ENCODE data around the gene IRF2BPL. TPM values are rescaled to one million over a fixed set of nuclear protein-coding genes. Genes with fewer than 3 reads are reported as not detected.

IRF2BPL gene
- total and polyA plus RNA-seq, 2 donors from 2014 or later: 15.7 to 97.1 TPM

GRCh38 chr14:77052281-77053044 is 24.0 kb upstream of the IRF2BPL start:
- intact Hi-C loops (cut with DNase I): loop anchor here (5.0 kb wide), 1 partner anchor 140 kb away; no protein-coding TSS in a partner anchor
- no peak overlapping the region for H3K9ac ChIP-seq (ENCODE audit: low read length in 3 of 3)
- H3K27ac ChIP-seq (ENCODE audit: low read depth in 2 of 2, low read length in 2 of 2): no peak overlapping the region
- no peaks in the 10 kb centered on the region for H3K27me3 ChIP-seq (ENCODE audit: control insufficient read depth, insufficient read depth, low read length)
- no peaks in the 10 kb centered on the region for H3K36me3 ChIP-seq (ENCODE audit: control insufficient read depth in 2 of 3, insufficient read depth in 3 of 3, low read length in 3 of 3)
- DNase-seq (peak in 1 of 5 donors; percentile 28), FAIRE-seq (no peak)
- TF ChIP-seq CTCF (IDR thresholded peaks at IDR 0.05; ENCODE audit: borderline replicate concordance, extremely low read depth, insufficient read depth): no peak
- H3K4me1 ChIP-seq (ENCODE audit: control insufficient read depth in 2 of 3, insufficient read depth in 2 of 3, low read depth in 1 of 3, low read length in 3 of 3): peaks cover 0 to 3% (median 0%) of the 10 kb centered on the region in 3 donors
- H3K4me3 ChIP-seq (ENCODE audit: low read length in 3 of 3): no peak overlapping the region
- no peaks in the 10 kb centered on the region for H3K9me3 ChIP-seq (ENCODE audit: control insufficient read depth in 2 of 3, insufficient read depth in 1 of 3, low read length in 3 of 3)

- no peaks in the 10 kb centered on the region for H3K9me3 ChIP-seq (ENCODE audit: control insufficient read depth in 2 of 3, insufficient read depth in 1 of 3, low read length in 3 of 3)
- no peaks in the 10 kb centered on the region for H3K36me3 ChIP-seq (ENCODE audit: control insufficient read depth in 2 of 3, insufficient read depth in 3 of 3, low read length in 3 of 3)
- H3K27me3 ChIP-seq (ENCODE audit: control insufficient read depth, insufficient read depth, low read length): no peaks in the 10 kb centered on the region
- no peak for TF ChIP-seq CTCF (IDR thresholded peaks at IDR 0.05; ENCODE audit: borderline replicate concordance, extremely low read depth, insufficient read depth)
- no peak overlapping the region for H3K9ac ChIP-seq (ENCODE audit: low read length in 3 of 3)
- DNase-seq (peak in 2 of 5 donors; percentile 45 to 84), FAIRE-seq (no peak)
- H3K4me1 ChIP-seq (ENCODE audit: control insufficient read depth in 2 of 3, insufficient read depth in 2 of 3, low read depth in 1 of 3, low read length in 3 of 3): peaks cover 0 to 10% (median 9%) of the 10 kb centered on the region in 3 donors
- no peak overlapping the region for H3K4me3 ChIP-seq (ENCODE audit: low read length in 3 of 3)
- intact Hi-C loops (cut with DNase I): loop anchor here (5.0 kb wide), 1 partner anchor 139 kb away; no protein-coding TSS in a partner anchor
- peak overlapping the region in 1 of 2 donors; percentile 43 for H3K27ac ChIP-seq (ENCODE audit: low read depth in 2 of 2, low read length in 2 of 2)
Measured at GRCh38 chr14:77051116-77051515, 22.6 kb upstream of the IRF2BPL start.

- no peak for FAIRE-seq
- no peaks in the 10 kb centered on the region for H3K27me3 ChIP-seq (ENCODE audit: control insufficient read depth, insufficient read depth, low read length)
- H3K36me3 ChIP-seq (ENCODE audit: control insufficient read depth in 2 of 3, insufficient read depth in 3 of 3, low read length in 3 of 3): no peaks in the 10 kb centered on the region
- H3K4me1 ChIP-seq (ENCODE audit: control insufficient read depth in 2 of 3, insufficient read depth in 2 of 3, low read depth in 1 of 3, low read length in 3 of 3): peaks cover 20 to 43% (median 41%) of the 10 kb centered on the region in 3 donors
- intact Hi-C loops (cut with DNase I): no loop called here
- TF ChIP-seq CTCF (IDR thresholded peaks at IDR 0.05; ENCODE audit: borderline replicate concordance, extremely low read depth, insufficient read depth): no peak
- H3K9me3 ChIP-seq (ENCODE audit: control insufficient read depth in 2 of 3, insufficient read depth in 1 of 3, low read length in 3 of 3): no peaks in the 10 kb centered on the region
- DNase-seq: no peak
- H3K4me3 ChIP-seq (ENCODE audit: low read length in 3 of 3): no peak overlapping the region
- peak overlapping the region in 1 of 2 donors; percentile 41 for H3K27ac ChIP-seq (ENCODE audit: low read depth in 2 of 2, low read length in 2 of 2)
- H3K9ac ChIP-seq (ENCODE audit: low read length in 3 of 3): no peak overlapping the region
Measured at GRCh38 chr14:77046721-77047120, 18.2 kb upstream of the IRF2BPL start.

Measured in kidney (tissue), 14 donors.